Activated naive CD8-positive, alpha-beta T cell treated with anti-CD3 and anti-CD28 coated beads, Interleukin-2, amount 50 U/mL, for 16 hours (primary cell): ENCODE data around the gene BNIPL.

Source experiments
- DNase-seq: peaks from one replicate; pipeline ENCODE4 v3.0.0-alpha.2; 2020; ENCODE audit warnings: low read depth, low spot score

BNIPL gene

GRCh38 chr1:151058692-151059091, 22.3 kb downstream of the BNIPL start:
- DNase-seq, result no peak

GRCh38 chr1:151059109-151060006, 23.0 kb downstream of the BNIPL start, which contains the start of gene CDC42SE1:
Gene CDC42SE1, minus strand, starts transcription at chr1:151059622. Its CDS starts 3,892 bp downstream, at chr1:151055730.
- peak; percentile 67 for DNase-seq

- DNase-seq, result no peak
Observed at GRCh38 chr1:151060007-151060656, 23.7 kb downstream of the BNIPL start, which contains the start of gene MLLT11. Gene MLLT11, plus strand, starts transcription at chr1:151060397. Its CDS starts 6,828 bp downstream, at chr1:151067225.

- DNase-seq, result no peak
Observed at GRCh38 chr1:151060657-151061421, 24.5 kb downstream of the BNIPL start.

GRCh38 chr1:151061704-151062103, 25.3 kb downstream of the BNIPL start:
- no peak for DNase-seq

GRCh38 chr1:151062741-151063371, 26.5 kb downstream of the BNIPL start:
- no peak for DNase-seq

- DNase-seq, result no peak
Observed at GRCh38 chr1:151065089-151065645, 28.8 kb downstream of the BNIPL start.

GRCh38 chr1:151067185-151067584, 30.8 kb downstream of the BNIPL start:
- no peak for DNase-seq

GRCh38 chr1:151069103-151069486, 32.7 kb downstream of the BNIPL start:
- no peak for DNase-seq

GRCh38 chr1:151070474-151071276, 34.3 kb downstream of the BNIPL start, which contains the start of gene GABPB2:
Gene GABPB2, plus strand, starts transcription at chr1:151070761. Its CDS starts 17,429 bp downstream, at chr1:151088190.
- DNase-seq, result peak; percentile 72

GRCh38 chr1:151072224-151072623, 35.8 kb downstream of the BNIPL start:
- DNase-seq, result no peak

- no peak for DNase-seq
Observed at GRCh38 chr1:151085953-151086559, 49.7 kb downstream of the BNIPL start.
